Parathyroid adenoma (tissue), 2 donors: ENCODE results near the gene PLG.
"Not testable (repeated sequence)": the region's sequence is repeated elsewhere in the genome, so short reads cannot be mapped to it uniquely, and the experiment has no call there.

ENCODE experiments used
- H2AFZ ChIP-seq: fragments of 300-600 bp; sonication (generic); one replicate; pipeline ENCODE4 v1.7.0; 2017; ENCODE audit warnings: antibody characterized with exemption, mild to moderate bottlenecking
- H3K27ac ChIP-seq: fragments of 300-600 bp; sonication (generic); one replicate; pipeline ENCODE4 v1.7.0; 2017
- H3K27me3 ChIP-seq: fragments of 300-600 bp; sonication (generic); one replicate; pipeline ENCODE4 v1.7.0; 2017; ENCODE audit warnings: low read length; ENCODE audit not compliant: control insufficient read depth, insufficient read depth
- H3K36me3 ChIP-seq: fragments of 300-600 bp; sonication (generic); one replicate; pipeline ENCODE4 v1.7.0; 2017; ENCODE audit warnings: low read length; ENCODE audit not compliant: control insufficient read depth, insufficient read depth
- H3K4me1 ChIP-seq: fragments of 300-600 bp; sonication (generic); one replicate; pipeline ENCODE4 v1.7.0; 2017; ENCODE audit warnings: control low read depth
- H3K4me2 ChIP-seq: fragments of 300-600 bp; sonication (generic); one replicate; pipeline ENCODE4 v1.7.0; 2017; ENCODE audit warnings: low read length
- H3K4me3 ChIP-seq: fragments of 300-600 bp; sonication (generic); one replicate; pipeline ENCODE4 v1.7.0; 2017; ENCODE audit warnings: low read depth, low read length
- H3K79me2 ChIP-seq: fragments of 300-600 bp; sonication (generic); one replicate; pipeline ENCODE4 v1.7.0; 2017; ENCODE audit warnings: control low read depth
- H3K9ac ChIP-seq: fragments of 300-600 bp; sonication (generic); one replicate; pipeline ENCODE4 v1.7.0; 2017; ENCODE audit warnings: mild to moderate bottlenecking
- H3K9me3 ChIP-seq: fragments of 300-600 bp; sonication (generic); one replicate; pipeline ENCODE4 v1.7.0; 2017; ENCODE audit warnings: low read length; ENCODE audit not compliant: control insufficient read depth
- CTCF ChIP-seq: fragments of 300-600 bp; sonication (generic); IDR thresholded peaks from one replicate; pipeline ENCODE4 v1.7.0; 2017; ENCODE audit warnings: antibody characterized with exemption, mild to moderate bottlenecking
- donor health status: primary hyperparathyroidism.

PLG gene

GRCh38 chr6:160737934-160738333 is 35.9 kb downstream of the PLG start:
- TF ChIP-seq CTCF = no peak
- Histone ChIP-seq H3K27ac (no peak overlapping the region), H3K9me3 (no peaks in the 10 kb centered on the region), H3K27me3 (no peaks in the 10 kb centered on the region), H3K79me2 (no peaks in the 10 kb centered on the region), H2AFZ (no peak overlapping the region), H3K4me2 (no peak overlapping the region), H3K4me1 (no peaks in the 10 kb centered on the region), H3K9ac (no peak overlapping the region), H3K36me3 (no peaks in the 10 kb centered on the region), H3K4me3 (no peak overlapping the region)

- Histone ChIP-seq H3K79me2 (no peaks in the 10 kb centered on the region), H3K4me1 (no peaks in the 10 kb centered on the region), H3K27ac (no peak overlapping the region), H3K4me3 (no peak overlapping the region), H3K36me3 (no peaks in the 10 kb centered on the region), H2AFZ (no peak overlapping the region), H3K27me3 (no peaks in the 10 kb centered on the region), H3K4me2 (no peak overlapping the region), H3K9ac (no peak overlapping the region), H3K9me3 (no peaks in the 10 kb centered on the region)
- no peak for TF ChIP-seq CTCF
These were observed 37.9 kb downstream of the PLG start for GRCh38 chr6:160739955-160740354.

GRCh38 chr6:160741012-160741411 is 39.0 kb downstream of the PLG start:
- H3K27ac ChIP-seq, H3K9me3 ChIP-seq, H3K9ac ChIP-seq: not testable (repeated sequence)

DNA sequence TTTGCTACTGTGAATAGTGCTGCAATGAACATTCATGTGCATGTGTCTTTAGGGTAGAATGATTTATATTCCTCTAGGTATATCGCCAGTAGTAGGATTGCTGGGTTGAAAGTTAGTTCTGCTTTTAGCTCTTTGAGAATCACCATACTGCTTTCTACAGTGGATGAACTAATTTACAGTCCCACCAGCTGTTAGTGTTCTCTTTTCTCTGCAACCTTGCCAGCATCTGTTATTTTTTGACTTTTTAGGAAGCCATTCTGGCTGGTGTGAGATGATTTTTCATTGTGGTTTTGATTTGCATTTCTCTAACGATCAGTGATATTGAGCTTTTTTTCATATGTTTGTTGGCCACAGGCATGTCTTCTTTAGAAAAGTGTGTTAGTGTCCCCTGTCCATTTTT is 40.0 kb downstream of the PLG start:
- Histone ChIP-seq H3K27ac (no peak overlapping the region), H3K4me2 (no peak overlapping the region), H3K4me3 (no peak overlapping the region), H2AFZ (no peak overlapping the region), H3K36me3 (no peaks in the 10 kb centered on the region), H3K79me2 (no peaks in the 10 kb centered on the region), H3K27me3 (no peaks in the 10 kb centered on the region), H3K9me3 (no peaks in the 10 kb centered on the region), H3K4me1 (no peaks in the 10 kb centered on the region), H3K9ac (no peak overlapping the region)
- no peak for TF ChIP-seq CTCF

More at GRCh38 chr6:160741012-160741411, 39.0 kb downstream of the PLG start:
- H3K4me1 ChIP-seq, H3K27me3 ChIP-seq, H3K4me2 ChIP-seq, H3K4me3 ChIP-seq, H2AFZ ChIP-seq, H3K79me2 ChIP-seq, H3K36me3 ChIP-seq: not testable (repeated sequence)

GRCh38 chr6:160750276-160750689 is 48.2 kb downstream of the PLG start:
- Histone ChIP-seq H3K9ac (no peak overlapping the region), H3K27me3 (no peaks in the 10 kb centered on the region), H2AFZ (no peak overlapping the region), H3K4me2 (no peak overlapping the region), H3K36me3 (no peaks in the 10 kb centered on the region), H3K9me3 (no peaks in the 10 kb centered on the region), H3K79me2 (no peaks in the 10 kb centered on the region), H3K4me3 (no peak overlapping the region), H3K27ac (no peak overlapping the region), H3K4me1 (no peaks in the 10 kb centered on the region)
- TF ChIP-seq CTCF = no peak

DNA sequence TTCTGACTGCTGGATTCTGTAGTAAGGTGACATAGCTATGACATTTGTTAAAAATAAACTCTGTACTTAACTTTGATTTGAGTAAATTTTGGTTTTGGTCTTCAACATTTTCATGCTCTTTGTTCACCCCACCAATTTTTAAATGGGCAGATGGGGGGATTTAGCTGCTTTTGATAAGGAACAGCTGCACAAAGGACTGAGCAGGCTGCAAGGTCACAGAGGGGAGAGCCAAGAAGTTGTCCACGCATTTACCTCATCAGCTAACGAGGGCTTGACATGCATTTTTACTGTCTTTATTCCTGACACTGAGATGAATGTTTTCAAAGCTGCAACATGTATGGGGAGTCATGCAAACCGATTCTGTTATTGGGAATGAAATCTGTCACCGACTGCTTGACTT is 51.2 kb downstream of the PLG start:
- not testable (repeated sequence) for H3K27me3 ChIP-seq, H3K9ac ChIP-seq, H3K4me2 ChIP-seq, H3K9me3 ChIP-seq, H3K79me2 ChIP-seq, H2AFZ ChIP-seq, H3K36me3 ChIP-seq, H3K4me3 ChIP-seq, H3K4me1 ChIP-seq, H3K27ac ChIP-seq
